Astrocyte (in vitro differentiated cells and primary cell): ENCODE data around the gene WSB1. TPM values are rescaled to one million over a fixed set of nuclear protein-coding genes. Genes with fewer than 3 reads are reported as not detected.

ENCODE experiments used
- DNase-seq: peaks from one replicate; pipeline ENCODE4 v3.0.0-alpha.2; 2010; ENCODE audit warnings: low read depth
- FAIRE-seq: peaks from 2 replicates; lab custom pipeline; 2011; peaks lifted over from hg19 to GRCh38; lab: Jason Lieb, UNC
- H2AFZ ChIP-seq: 2 replicates; pipeline ENCODE4 v1.6.0; 2012; ENCODE audit warnings: low read depth, low read length, inconsistent platforms
- H3K27ac ChIP-seq: 2 replicates; pipeline ENCODE4 v1.5.1; 2011; ENCODE audit warnings: low read depth, low read length, inconsistent platforms
- H3K27me3 ChIP-seq: 2 replicates; pipeline ENCODE4 v1.6.0; 2011; ENCODE audit warnings: low read length, inconsistent platforms; ENCODE audit not compliant: insufficient read depth
- H3K36me3 ChIP-seq: 2 replicates; pipeline ENCODE4 v1.5.1; 2011; ENCODE audit warnings: low read length, inconsistent platforms; ENCODE audit not compliant: insufficient read depth
- H3K4me1 ChIP-seq: 2 replicates; pipeline ENCODE4 v1.5.1; 2011; ENCODE audit warnings: low read length, inconsistent platforms; ENCODE audit not compliant: insufficient read depth
- H3K4me2 ChIP-seq: 2 replicates; pipeline ENCODE4 v1.6.0; 2012; ENCODE audit warnings: low read length, inconsistent platforms
- H3K4me3 ChIP-seq: 2 replicates; pipeline ENCODE4 v1.5.1; 2011; ENCODE audit warnings: low read depth, mild to moderate bottlenecking, low read length, inconsistent platforms; ENCODE audit not compliant: insufficient read depth
- H3K79me2 ChIP-seq: 2 replicates; pipeline ENCODE4 v1.6.0; 2012; ENCODE audit warnings: mild to moderate bottlenecking, low read length, inconsistent platforms; ENCODE audit not compliant: insufficient read depth
- H3K9ac ChIP-seq: 2 replicates; pipeline ENCODE4 v1.6.0; 2012; ENCODE audit warnings: mild to moderate bottlenecking, low read length, inconsistent platforms
- H3K9me3 ChIP-seq: 2 replicates; pipeline ENCODE4 v1.5.1; 2012; ENCODE audit warnings: low read depth, mild to moderate bottlenecking, low read length, inconsistent platforms; ENCODE audit not compliant: insufficient read depth
- H4K20me1 ChIP-seq: 2 replicates; pipeline ENCODE4 v1.6.0; 2012; ENCODE audit warnings: low read length, inconsistent platforms; ENCODE audit not compliant: insufficient read depth
- H3K27ac Mint-ChIP-seq: one replicate; pipeline ENCODE4 v1.8.0; 2021; ENCODE audit warnings: mild to moderate bottlenecking, mixed read lengths; ENCODE audit not compliant: unreplicated experiment
- H3K27me3 Mint-ChIP-seq: one replicate; pipeline ENCODE4 v1.8.0; 2021; ENCODE audit warnings: low read depth, mixed read lengths; ENCODE audit not compliant: unreplicated experiment
- H3K36me3 Mint-ChIP-seq: one replicate; pipeline ENCODE4 v1.8.0; 2021; ENCODE audit warnings: low read depth, mixed read lengths; ENCODE audit not compliant: unreplicated experiment
- H3K4me1 Mint-ChIP-seq: one replicate; pipeline ENCODE4 v1.8.0; 2021; ENCODE audit warnings: low read depth, mixed read lengths; ENCODE audit not compliant: unreplicated experiment
- H3K4me3 Mint-ChIP-seq: one replicate; pipeline ENCODE4 v1.8.0; 2021; ENCODE audit warnings: mild to moderate bottlenecking, moderate library complexity, mixed read lengths; ENCODE audit not compliant: unreplicated experiment
- H3K9me3 Mint-ChIP-seq: one replicate; pipeline ENCODE4 v1.8.0; 2021; ENCODE audit warnings: mild to moderate bottlenecking, mixed read lengths; ENCODE audit not compliant: unreplicated experiment
- CTCF ChIP-seq: IDR thresholded peaks from 2 replicates; pipeline ENCODE4 v1.5.1; 2011; ENCODE audit warnings: low read depth, mild to moderate bottlenecking, inconsistent platforms, low read length, moderate library complexity; ENCODE audit not compliant: insufficient read depth
- EZH2 ChIP-seq: IDR thresholded peaks from 2 replicates; pipeline ENCODE4 v1.6.1; 2012; ENCODE audit warnings: mild to moderate bottlenecking, low read length, inconsistent platforms; ENCODE audit not compliant: insufficient read depth
- microRNA-seq: library from miRNA; unstranded; fragments of <30 nt; microRNA quantifications from one replicate; pipeline ENCODE4 v1.2.0, GENCODE V29; 2020
- total RNA-seq: library from RNA; stranded (reverse); gene quantifications from 2 replicates; pipeline ENCODE4 v1.2.1, GENCODE V29; 2021

Gene WSB1
- total RNA-seq, 1 donor from 2014 or later = 217 TPM

- no peak overlapping the region for H3K9ac ChIP-seq
- H2AFZ ChIP-seq = no peak overlapping the region
- no peak overlapping the region for H3K27ac ChIP-seq
- no peak overlapping the region for H3K27ac Mint-ChIP-seq
- no peaks in the 10 kb centered on the region for H3K9me3 ChIP-seq
- no peak for DNase-seq
- H3K4me1 Mint-ChIP-seq = peaks cover 38% of the 10 kb centered on the region
- H3K36me3 ChIP-seq = no peaks in the 10 kb centered on the region
- no peaks in the 10 kb centered on the region for H3K79me2 ChIP-seq
- no peaks in the 10 kb centered on the region for H3K36me3 Mint-ChIP-seq
- TF ChIP-seq CTCF (no peak), EZH2 (no peak)
- peaks cover 4% of the 10 kb centered on the region for H3K9me3 Mint-ChIP-seq
- H3K4me3 ChIP-seq = no peak overlapping the region
- H3K4me1 ChIP-seq = peaks cover 11% of the 10 kb centered on the region
- H4K20me1 ChIP-seq = no peaks in the 10 kb centered on the region
- peaks cover 2% of the 10 kb centered on the region for H3K27me3 Mint-ChIP-seq
- no peak overlapping the region for H3K4me2 ChIP-seq
- H3K4me3 Mint-ChIP-seq = no peak overlapping the region
- H3K27me3 ChIP-seq = no peaks in the 10 kb centered on the region
- FAIRE-seq = no peak
Observed at GRCh38 chr17:27362909-27363308, 69.0 kb downstream of the WSB1 start.

DNA sequence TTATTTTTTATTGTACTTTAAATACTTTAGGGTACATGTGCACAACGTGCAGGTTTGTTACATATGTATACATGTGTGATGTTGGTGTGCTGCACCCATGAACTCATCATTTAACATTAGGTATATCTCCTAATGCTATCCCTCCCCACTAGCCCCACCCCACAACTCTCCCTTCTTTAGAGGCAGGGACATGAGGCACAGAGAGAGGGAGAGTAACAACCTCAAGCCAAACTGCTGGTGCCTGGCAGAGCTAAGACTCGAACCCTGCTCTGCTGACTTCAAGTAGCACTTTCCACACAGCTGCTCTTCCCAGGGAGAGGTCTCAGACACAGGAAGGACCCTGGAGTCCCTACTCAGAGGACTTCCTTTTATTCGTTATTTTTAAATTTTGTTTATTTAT lies 69.4 kb downstream of the WSB1 start:
- peak overlapping the region; percentile 55 for H3K9ac ChIP-seq

More for the DNA sequence above, 69.4 kb downstream of the WSB1 start:
- Histone ChIP-seq H3K36me3 (no peaks in the 10 kb centered on the region), H3K4me2 (no peak overlapping the region), H3K4me3 (no peak overlapping the region), H3K9me3 (no peaks in the 10 kb centered on the region), H4K20me1 (no peaks in the 10 kb centered on the region), H3K27me3 (no peaks in the 10 kb centered on the region), H3K79me2 (no peaks in the 10 kb centered on the region), H3K4me1 (peaks cover 11% of the 10 kb centered on the region), H3K27ac (peak overlapping the region; percentile 44), H2AFZ (no peak overlapping the region)
- peak overlapping the region; percentile 95 for H3K27ac Mint-ChIP-seq
- H3K27me3 Mint-ChIP-seq = no peaks in the 10 kb centered on the region
- H3K4me1 Mint-ChIP-seq = peaks cover 41% of the 10 kb centered on the region
- DNase-seq = no peak
- no peak for TF ChIP-seq CTCF
- TF ChIP-seq EZH2 = no peak
- no peak for FAIRE-seq
- peaks cover 4% of the 10 kb centered on the region for H3K9me3 Mint-ChIP-seq
- H3K4me3 Mint-ChIP-seq = no peak overlapping the region
- H3K36me3 Mint-ChIP-seq = no peaks in the 10 kb centered on the region

Small RNA genes within 50 kb of the gene (microRNA-seq; reads per million reads assigned to microRNA genes)
- not detected for gene MIR4522

Other genes with a start within 250 kb of the WSB1 start
- 85.2 and 90.2 TPM in 2 replicates for gene KSR1, start 162.3 kb downstream of the WSB1 start, total RNA-seq